Upper lobe of left lung (tissue), 4 donors: ENCODE results near the gene PLCB1.

Experiments
- CTCF ChIP-seq, 6 experiments: fragments of 450-650 bp in 4 of 6; fragments of 200-600 bp in 2 of 6; sonication (generic) in 2 of 6; IDR thresholded peaks; one replicate each; pipeline ENCODE4 v1.5.1; 2016 to 2019; ENCODE audit warnings: antibody characterized with exemption in 6 of 6
- POLR2A ChIP-seq, 4 donors: fragments of 450-650 bp; IDR thresholded peaks; one replicate each; pipeline ENCODE4 v1.5.1; 2016 to 2017; ENCODE audit warnings: antibody characterized with exemption in 4 of 4, mild to moderate bottlenecking in 2 of 4

GRCh38 chr20:8331740-8332412 lies 199.8 kb downstream of the PLCB1 start:
- TF ChIP-seq POLR2A (IDR thresholded peaks at IDR 0.05), result no peak
- TF ChIP-seq CTCF (IDR thresholded peaks at IDR 0.05), result no peak
